SU-DHL-6 (cell line): Measurements from ENCODE around the gene PIAS3.

Experiments used
- CTCF ChIP-seq: fragments of 200-600 bp; sonication (generic); IDR thresholded peaks from one replicate; pipeline ENCODE4 v1.5.1; 2017; ENCODE audit warnings: antibody characterized with exemption, mild to moderate bottlenecking, low read length, moderate library complexity; ENCODE audit not compliant: insufficient read depth, poor library complexity, severe bottlenecking
- EZH2phosphoT487 ChIP-seq: fragments of 200-600 bp; sonication (generic), shearing (Covaris generic); conservative IDR thresholded peaks from 2 replicates; pipeline ENCODE4 v1.6.1; 2018; ENCODE audit warnings: mild to moderate bottlenecking, antibody characterized with exemption, low read length, moderate library complexity, mixed read lengths

- no peak for TF ChIP-seq CTCF
- no peak for TF ChIP-seq EZH2phosphoT487
Observed at GRCh38 chr1:145908653-145909052, 49.8 kb upstream of the PIAS3 start.
